Esophagus squamous epithelium (tissue), 5 donors: Measurements from ENCODE around the gene PCYT1A. TPM values are rescaled to one million over a fixed set of nuclear protein-coding genes. Genes with fewer than 3 reads are reported as not detected.
"Not testable (repeated sequence)": the region's sequence is repeated elsewhere in the genome, so short reads cannot be mapped to it uniquely, and the experiment has no call there.

Source experiments
- DNase-seq: peaks from one replicate; lab custom pipeline; 2025; lab: John Stamatoyannopoulos, UW
- H3K27ac ChIP-seq, 4 donors: fragments of 200-600 bp; sonication (generic); one replicate each; pipeline ENCODE4 v1.5.1; 2016 to 2019; ENCODE audit warnings: mild to moderate bottlenecking in 1 of 4
- H3K27me3 ChIP-seq, 4 donors: fragments of 200-600 bp; sonication (generic); 1 replicate in 3 of 4; 2 replicates in 1 of 4; pipeline versions ENCODE4 v1.5.1 to v1.6.0; 2017 to 2021; ENCODE audit warnings: antibody characterized with exemption in 1 of 4
- H3K36me3 ChIP-seq, 3 donors: fragments of 200-600 bp; sonication (generic); one replicate each; pipeline ENCODE4 v1.5.1; 2016 to 2019
- H3K4me1 ChIP-seq, 3 donors: fragments of 200-600 bp; sonication (generic); one replicate each; pipeline ENCODE4 v1.5.1; 2017 to 2019
- H3K4me3 ChIP-seq, 4 donors: fragments of 200-600 bp; sonication (generic); 1 replicate in 3 of 4; 2 replicates in 1 of 4; pipeline ENCODE4 v1.5.1; 2016 to 2019; ENCODE audit warnings: mild to moderate bottlenecking in 2 of 4, moderate library complexity in 1 of 4
- H3K9me3 ChIP-seq, 3 donors: fragments of 200-600 bp; sonication (generic); one replicate each; pipeline ENCODE4 v1.5.1; 2016 to 2019
- POLR2A ChIP-seq, 4 donors: fragments of 450-650 bp; IDR thresholded peaks; one replicate each; pipeline ENCODE4 v1.6.1; 2017; ENCODE audit warnings: antibody characterized with exemption in 4 of 4, mild to moderate bottlenecking in 4 of 4, moderate library complexity in 3 of 4
- WGBS, 2 donors: methylation state at CpG; one replicate each; pipeline ENCODE4 v1.1.5; 2018; 5-methylcytosine and 5-hydroxymethylcytosine counted together
- intact Hi-C: fragments of 100-400 bp; cut with DNase I; formaldehyde crosslinking; loops from one replicate; pipeline ENCODE4 v1.15.0; 2022
- total RNA-seq, 4 donors: library from RNA; depleted of rRNA; stranded (reverse); fragments of >200 nt; gene quantifications; one replicate each; pipeline ENCODE4 v1.1.0, GENCODE V29; 2016
- TF ChIP-seq, protein P1 (sequence below), 6 experiments: fragments of 450-650 bp in 4 of 6; fragments of 200-600 bp in 2 of 6; sonication (generic) in 2 of 6; IDR thresholded peaks; one replicate each; pipeline ENCODE4 v1.5.1; 2016 to 2019; ENCODE audit warnings: antibody characterized with exemption in 6 of 6, mild to moderate bottlenecking in 4 of 6, moderate library complexity in 4 of 6
- donor health status: DM: yes; HTN: yes; CAD: no.

The PCYT1A gene
- total RNA-seq, 4 donors from 2014 or later = 62.9 to 104 (median 91.7) TPM

DNA sequence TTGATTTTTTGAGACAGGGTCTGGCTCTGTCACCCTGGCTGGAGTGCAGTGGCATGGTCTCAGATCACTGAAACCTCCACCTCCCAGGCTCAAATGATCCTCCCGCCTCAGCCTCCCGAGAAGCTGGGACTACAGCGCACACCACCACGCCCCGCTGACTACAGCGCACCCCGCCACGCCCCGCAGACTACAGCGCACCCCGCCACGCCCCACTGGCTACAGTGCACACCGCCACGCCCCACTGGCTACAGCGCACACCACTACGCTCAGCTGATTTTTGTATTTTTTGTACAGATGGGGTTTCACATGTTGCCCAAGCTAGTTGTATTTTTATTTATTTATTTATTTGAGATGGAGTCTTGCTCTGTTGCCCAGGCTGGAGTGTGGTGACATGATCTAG lies 35.6 kb downstream of the PCYT1A start:
- H3K27ac ChIP-seq = no peak overlapping the region
- H3K36me3 ChIP-seq = peaks cover 7 to 74% (median 21%) of the 10 kb centered on the region in 3 donors
- H3K27me3 ChIP-seq = no peaks in the 10 kb centered on the region
- intact Hi-C loops = loop anchor here (5.0 kb wide), 1 partner anchor 265 kb away; the partner anchor contains the start of gene SMCO1
- H3K4me3 ChIP-seq = no peak overlapping the region
- no peak for DNase-seq
- no peaks in the 10 kb centered on the region for H3K4me1 ChIP-seq
- no peak for TF ChIP-seq POLR2A (IDR thresholded peaks at IDR 0.05)
- TF ChIP-seq, protein P1, sequence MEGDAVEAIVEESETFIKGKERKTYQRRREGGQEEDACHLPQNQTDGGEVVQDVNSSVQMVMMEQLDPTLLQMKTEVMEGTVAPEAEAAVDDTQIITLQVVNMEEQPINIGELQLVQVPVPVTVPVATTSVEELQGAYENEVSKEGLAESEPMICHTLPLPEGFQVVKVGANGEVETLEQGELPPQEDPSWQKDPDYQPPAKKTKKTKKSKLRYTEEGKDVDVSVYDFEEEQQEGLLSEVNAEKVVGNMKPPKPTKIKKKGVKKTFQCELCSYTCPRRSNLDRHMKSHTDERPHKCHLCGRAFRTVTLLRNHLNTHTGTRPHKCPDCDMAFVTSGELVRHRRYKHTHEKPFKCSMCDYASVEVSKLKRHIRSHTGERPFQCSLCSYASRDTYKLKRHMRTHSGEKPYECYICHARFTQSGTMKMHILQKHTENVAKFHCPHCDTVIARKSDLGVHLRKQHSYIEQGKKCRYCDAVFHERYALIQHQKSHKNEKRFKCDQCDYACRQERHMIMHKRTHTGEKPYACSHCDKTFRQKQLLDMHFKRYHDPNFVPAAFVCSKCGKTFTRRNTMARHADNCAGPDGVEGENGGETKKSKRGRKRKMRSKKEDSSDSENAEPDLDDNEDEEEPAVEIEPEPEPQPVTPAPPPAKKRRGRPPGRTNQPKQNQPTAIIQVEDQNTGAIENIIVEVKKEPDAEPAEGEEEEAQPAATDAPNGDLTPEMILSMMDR (IDR thresholded peaks at IDR 0.05) = no peak
- WGBS, 2 donors = 91 to 96% methylated on average over 12 to 16 of the region's 16 CpGs
- no peaks in the 10 kb centered on the region for H3K9me3 ChIP-seq

DNA sequence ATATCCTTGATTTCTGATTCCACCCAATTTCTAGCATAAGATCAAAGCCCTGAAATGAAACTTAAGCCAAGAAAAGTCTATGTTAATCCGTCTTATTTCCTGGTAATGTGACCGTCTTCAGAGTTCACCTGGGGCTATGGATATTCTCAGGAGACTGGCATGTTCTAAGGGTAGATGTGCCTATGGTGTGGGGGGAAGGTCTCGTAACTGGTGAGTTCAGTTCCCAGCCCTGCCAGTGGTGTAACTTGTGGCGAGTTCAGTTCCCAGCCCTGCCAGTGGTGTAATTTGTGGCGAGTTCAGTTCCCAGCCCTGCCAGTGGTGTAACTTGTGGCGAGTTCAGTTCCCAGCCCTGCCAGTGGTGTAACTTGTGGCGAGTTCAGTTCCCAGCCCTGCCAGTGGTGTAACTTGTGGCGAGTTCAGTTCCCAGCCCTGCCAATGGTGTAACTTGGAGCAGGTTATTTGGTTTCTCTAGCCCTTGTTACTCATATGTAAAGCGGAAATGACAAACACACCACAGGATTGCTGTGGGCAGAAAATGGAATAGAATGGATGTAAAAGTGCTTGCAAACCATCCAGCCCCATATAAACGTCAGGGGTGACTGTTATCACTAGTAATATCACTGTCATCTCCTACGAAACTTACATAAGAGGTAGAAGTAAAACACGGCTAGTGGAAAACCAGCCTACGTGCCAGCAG lies 40.8 kb downstream of the PCYT1A start:
- H3K27me3 ChIP-seq = no peaks in the 10 kb centered on the region
- no peak for DNase-seq
- intact Hi-C loops = no loop called here
- TF ChIP-seq, protein P1 (IDR thresholded peaks at IDR 0.05) = no peak
- TF ChIP-seq POLR2A (IDR thresholded peaks at IDR 0.05) = no peak
- WGBS, 2 donors = 77 to 93% methylated on average over 6 to 9 of the region's 13 CpGs
- no peak overlapping the region for H3K27ac ChIP-seq
- no peaks in the 10 kb centered on the region for H3K4me1 ChIP-seq
- peaks cover 4 to 84% (median 22%) of the 10 kb centered on the region in 3 donors for H3K36me3 ChIP-seq
- H3K9me3 ChIP-seq = no peaks in the 10 kb centered on the region
- no peak overlapping the region for H3K4me3 ChIP-seq

DNA sequence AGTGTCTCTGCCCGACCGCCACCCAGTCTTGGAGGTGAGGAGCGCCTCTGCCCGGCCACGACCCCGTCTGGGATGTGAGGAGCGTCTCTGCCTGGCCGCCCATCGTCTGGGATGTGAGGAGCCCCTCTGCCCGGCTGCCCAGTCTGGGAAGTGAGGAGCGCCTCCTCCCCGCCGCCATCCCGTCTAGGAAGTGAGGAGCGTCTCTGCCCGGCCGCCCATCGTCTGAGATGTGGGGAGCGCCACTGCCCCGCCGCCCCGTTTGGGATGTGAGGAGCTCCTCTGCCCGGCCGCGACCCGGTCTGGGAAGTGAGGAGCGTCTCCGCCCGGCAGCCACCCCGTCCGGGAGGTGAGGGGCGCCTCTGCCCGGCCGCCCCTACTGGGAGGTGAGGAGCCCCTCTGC lies 43.4 kb downstream of the PCYT1A start:
- H3K27ac ChIP-seq, H3K4me1 ChIP-seq, intact Hi-C loops, H3K27me3 ChIP-seq, H3K9me3 ChIP-seq, DNase-seq, H3K4me3 ChIP-seq: not testable (repeated sequence)
- no CpG with 5 or more reads among the region's 34 CpGs for WGBS, 2 donors
- peaks cover 4 to 95% (median 31%) of the 10 kb centered on the region in 3 donors for H3K36me3 ChIP-seq

DNA sequence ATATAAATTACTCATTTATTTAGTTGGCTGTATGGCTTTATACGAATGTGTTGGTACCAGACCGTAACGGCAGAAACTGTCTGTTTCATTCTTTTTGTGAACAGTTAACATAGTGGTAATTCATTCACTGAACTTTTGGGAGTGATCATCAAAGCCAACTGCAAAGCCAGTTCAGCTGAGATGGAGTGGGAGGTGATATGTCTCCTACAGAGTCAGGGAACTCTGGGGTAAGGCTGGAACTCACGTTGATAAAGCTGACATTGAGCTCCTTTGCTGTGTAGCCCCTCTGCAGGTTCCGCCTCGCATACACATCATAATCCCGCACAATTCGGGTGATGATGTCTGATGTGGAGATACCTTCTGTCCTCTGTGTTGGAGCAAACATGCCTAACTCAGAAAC lies 45.8 kb downstream of the PCYT1A start:
- no peak for DNase-seq
- whole genome bisulfite sequencing, 2 donors = 83 to 86% methylated on average over 4 to 8 of the region's 8 CpGs
- intact Hi-C loops = no loop called here
- TF ChIP-seq POLR2A (IDR thresholded peaks at IDR 0.05) = no peak
- TF ChIP-seq, protein P1 (IDR thresholded peaks at IDR 0.05) = no peak
- no peaks in the 10 kb centered on the region for H3K9me3 ChIP-seq
- no peak overlapping the region for H3K27ac ChIP-seq
- H3K4me3 ChIP-seq = no peak overlapping the region
- peaks cover 4 to 95% (median 31%) of the 10 kb centered on the region in 3 donors for H3K36me3 ChIP-seq
- no peaks in the 10 kb centered on the region for H3K4me1 ChIP-seq
- no peaks in the 10 kb centered on the region for H3K27me3 ChIP-seq

DNA sequence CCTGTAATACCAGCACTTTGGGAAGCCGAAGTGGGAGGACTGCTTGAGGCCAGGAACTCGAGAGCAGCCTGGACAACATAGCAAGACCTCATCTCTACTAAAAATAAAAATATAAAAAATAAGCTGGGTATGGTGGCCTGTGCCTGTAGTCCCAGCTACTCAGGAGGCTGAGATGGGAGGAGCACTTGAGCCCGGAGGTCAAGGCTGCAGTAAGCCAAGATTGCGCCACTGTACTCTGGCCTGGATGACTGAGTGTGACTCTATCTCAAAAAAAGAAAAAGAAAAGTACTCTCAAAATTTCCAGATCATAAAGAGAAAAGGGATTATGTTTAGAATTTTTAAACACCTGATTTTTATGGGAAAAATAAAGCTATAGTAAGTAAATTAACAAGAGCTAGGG lies 47.1 kb downstream of the PCYT1A start:
- 83 to 90% methylated on average over 4 of the region's 4 CpGs for WGBS, 2 donors
- H3K9me3 ChIP-seq = no peaks in the 10 kb centered on the region
- no peak for DNase-seq
- H3K27ac ChIP-seq = no peak overlapping the region
- TF ChIP-seq, protein P1 (IDR thresholded peaks at IDR 0.05) = no peak
- TF ChIP-seq POLR2A (IDR thresholded peaks at IDR 0.05) = no peak
- H3K4me3 ChIP-seq = no peak overlapping the region
- H3K4me1 ChIP-seq = no peaks in the 10 kb centered on the region
- H3K27me3 ChIP-seq = no peaks in the 10 kb centered on the region
- intact Hi-C loops = no loop called here
- H3K36me3 ChIP-seq = peaks cover 4 to 91% (median 23%) of the 10 kb centered on the region in 3 donors
